Measurements from ENCODE around the gene PHOSPHO1. TPM values are rescaled to one million over a fixed set of nuclear protein-coding genes. Genes with fewer than 3 reads are reported as not detected.

The PHOSPHO1 gene
- total and polyA plus RNA-seq, 7 donors: 0.38 TPM; not detected in 6

GRCh38 chr17:49229805-49230600 is 584 bp downstream of the PHOSPHO1 start:
- WGBS, 2 donors: 10 to 11% methylated on average over 36 of the region's 36 CpGs

GRCh38 chr17:49229076-49229804 is 1.3 kb downstream of the PHOSPHO1 start:
- no peak for DNase-seq
- H3K4me1 ChIP-seq: peaks cover 0 to 27% (median 24%) of the 10 kb centered on the region in 4 donors
- intact Hi-C loops (cut with DNase I): loop anchor here (5.0 kb wide), 1 partner anchor 37 kb away; no protein-coding TSS in a partner anchor
- H3K36me3 ChIP-seq: no peaks in the 10 kb centered on the region
- H3K27me3 ChIP-seq: peaks cover 12 to 39% (median 28%) of the 10 kb centered on the region in 3 donors
- no peaks in the 10 kb centered on the region for H3K9me3 ChIP-seq
- H3K27ac ChIP-seq: no peak overlapping the region
- WGBS, 2 donors: 68 to 76% methylated on average over 6 of the region's 6 CpGs
- H3K4me3 ChIP-seq: peak overlapping the region in 2 of 4 donors; percentile 65 to 68
- no peak for TF ChIP-seq EP300 (IDR thresholded peaks at IDR 0.05)
- no peak for TF ChIP-seq CTCF (IDR thresholded peaks at IDR 0.05)
- no peak for TF ChIP-seq POLR2AphosphoS5 (IDR thresholded peaks at IDR 0.05)
- no peak for TF ChIP-seq POLR2A (IDR thresholded peaks at IDR 0.05)

More at GRCh38 chr17:49229805-49230600, 584 bp downstream of the PHOSPHO1 start:
- Histone ChIP-seq H3K4me1 (peaks cover 0 to 20% (median 16%) of the 10 kb centered on the region in 4 donors), H3K27me3 (peaks cover 5 to 32% (median 20%) of the 10 kb centered on the region in 3 donors), H3K9me3 (no peaks in the 10 kb centered on the region), H3K4me3 (peak overlapping the region; percentile 39 to 68 (median 56)), H3K36me3 (no peaks in the 10 kb centered on the region), H3K27ac (peak overlapping the region in 1 of 4 donors; percentile 45)
- TF ChIP-seq EP300 (IDR thresholded peaks at IDR 0.05) (no peak), CTCF (IDR thresholded peaks at IDR 0.05) (no peak), POLR2AphosphoS5 (IDR thresholded peaks at IDR 0.05) (no peak), POLR2A (IDR thresholded peaks at IDR 0.05) (no peak)
- no peak for DNase-seq
- intact Hi-C loops (cut with DNase I): loop anchor here (5.0 kb wide), 1 partner anchor 38 kb away; no protein-coding TSS in a partner anchor

- TF ChIP-seq EP300 (IDR thresholded peaks at IDR 0.05) (no peak), POLR2AphosphoS5 (IDR thresholded peaks at IDR 0.05) (no peak), CTCF (IDR thresholded peaks at IDR 0.05) (peak; percentile 45 to 71 (median 69))
- Histone ChIP-seq H3K27me3 (peaks cover 20 to 55% (median 43%) of the 10 kb centered on the region in 3 donors), H3K4me1 (peaks cover 0 to 38% (median 34%) of the 10 kb centered on the region in 4 donors), H3K9me3 (no peaks in the 10 kb centered on the region), H3K36me3 (no peaks in the 10 kb centered on the region), H3K4me3 (no peak overlapping the region), H3K27ac (no peak overlapping the region)
- DNase-seq: peak; percentile 87
- WGBS, 2 donors: 23 to 25% methylated on average over 5 of the region's 5 CpGs
- intact Hi-C loops (cut with DNase I): loop anchor here (2.0 to 5.0 kb wide), 2 partner anchors 35 to 47 kb away; no protein-coding TSS in a partner anchor
Measured at GRCh38 chr17:49227436-49228261, 2.9 kb downstream of the PHOSPHO1 start.

- no peak for DNase-seq
- no peak for TF ChIP-seq POLR2A (IDR thresholded peaks at IDR 0.05)
- no peak for TF ChIP-seq POLR2AphosphoS5 (IDR thresholded peaks at IDR 0.05)
- peaks cover 0 to 38% (median 34%) of the 10 kb centered on the region in 4 donors for H3K4me1 ChIP-seq
Measured at GRCh38 chr17:49226771-49227435, 3.7 kb downstream of the PHOSPHO1 start.

More at GRCh38 chr17:49226771-49227435, 3.7 kb downstream of the PHOSPHO1 start:
- Histone ChIP-seq H3K4me3 (no peak overlapping the region), H3K27me3 (peaks cover 20 to 63% (median 51%) of the 10 kb centered on the region in 3 donors), H3K36me3 (no peaks in the 10 kb centered on the region), H3K9me3 (no peaks in the 10 kb centered on the region), H3K27ac (no peak overlapping the region)
- 81 to 83% methylated on average over 3 of the region's 3 CpGs for WGBS, 2 donors
- intact Hi-C loops (cut with DNase I): loop anchor here (2.0 to 5.0 kb wide), 2 partner anchors 35 to 46 kb away; no protein-coding TSS in a partner anchor
